HepG2 (cell line): ENCODE results near the gene CHKA.

Experiments
- CSRNP2 ChIP-seq: sonication (generic); formaldehyde crosslinking; conservative IDR thresholded peaks from 2 replicates; pipeline ENCODE4 v1.8.0; 2022; ENCODE audit warnings: low read depth, missing genetic modification reagents
- EEA1 ChIP-seq: sonication (generic); formaldehyde crosslinking; IDR thresholded peaks from 2 replicates; pipeline ENCODE4 v1.5.1; 2020; ENCODE audit warnings: mild to moderate bottlenecking, missing genetic modification reagents, borderline replicate concordance
- FOXM1 ChIP-seq: sonication (generic); formaldehyde crosslinking; IDR thresholded peaks from 2 replicates; pipeline ENCODE4 v1.5.0; 2020; ENCODE audit warnings: missing genetic modification reagents
- KLF15 ChIP-seq: sonication (generic); formaldehyde crosslinking; IDR thresholded peaks from 2 replicates; pipeline ENCODE4 v1.8.1; 2023; ENCODE audit warnings: borderline replicate concordance, mild to moderate bottlenecking, inconsistent platforms, missing genetic modification reagents, mixed read lengths
- NR2F6 ChIP-seq, 2 experiments: IDR thresholded peaks; 2 replicates each; pipeline ENCODE4 v1.6.1; 2016; ENCODE audit warnings: antibody characterized with exemption in 1 of 2, mild to moderate bottlenecking in 1 of 2
- TBP ChIP-seq: sonication (generic); formaldehyde crosslinking; IDR thresholded peaks from 2 replicates; pipeline ENCODE4 v1.5.0; 2020; ENCODE audit warnings: missing genetic modification reagents
- ZNF232 ChIP-seq: sonication (generic); formaldehyde crosslinking; IDR thresholded peaks from 2 replicates; pipeline ENCODE4 v1.4.0; 2020; ENCODE audit warnings: missing genetic modification reagents, borderline replicate concordance
- ZNF788 ChIP-seq: sonication (generic); formaldehyde crosslinking; IDR thresholded peaks from 2 replicates; pipeline ENCODE4 v1.5.0; 2020; ENCODE audit warnings: mild to moderate bottlenecking, missing genetic modification reagents, borderline replicate concordance

- TF ChIP-seq TBP (CRISPR knock-in tag) (no peak), ZNF788 (CRISPR knock-in tag) (no peak), EEA1 (no peak), ZNF232 (no peak), NR2F6 (IDR thresholded peaks at IDR 0.05) (no peak), NR2F6 (CRISPR knock-in tag; IDR thresholded peaks at IDR 0.05) (no peak), FOXM1 (CRISPR knock-in tag) (no peak), KLF15 (CRISPR knock-in tag) (no peak), CSRNP2 (no peak)
Observed at GRCh38 chr11:68081691-68082090, 39.5 kb downstream of the CHKA start.
